GM12878 (cell line): ENCODE measurements around the gene DCST1. TPM values are rescaled to one million over a fixed set of nuclear protein-coding genes. Genes with fewer than 3 reads are reported as not detected.

Source experiments
- ATF7 ChIP-seq: fragments of 450-650 bp; IDR thresholded peaks from 2 replicates; pipeline ENCODE4 v1.6.1; 2016; ENCODE audit warnings: low read depth, mild to moderate bottlenecking
- CBFB ChIP-seq: IDR thresholded peaks from 2 replicates; pipeline ENCODE4 v1.6.1; 2016; ENCODE audit warnings: antibody characterized with exemption, low read depth
- EGR1 ChIP-seq, 2 experiments: IDR thresholded peaks; 1 replicate in 1 of 2; 2 replicates in 1 of 2; pipeline ENCODE4 v1.6.1; 2011 to 2012; ENCODE audit warnings: low read depth in 2 of 2, low read length in 2 of 2, borderline replicate concordance in 1 of 2, mild to moderate bottlenecking in 1 of 2, moderate library complexity in 1 of 2
- FOXM1 ChIP-seq: IDR thresholded peaks from 2 replicates; pipeline ENCODE4 v1.6.1; 2012; ENCODE audit warnings: low read depth, mild to moderate bottlenecking, inconsistent platforms, low read length, moderate library complexity
- IKZF1 ChIP-seq: fragments of 450-650 bp; conservative IDR thresholded peaks from 2 replicates; pipeline ENCODE4 v1.6.1; 2017; ENCODE audit warnings: antibody characterized with exemption, mild to moderate bottlenecking
- IRF5 ChIP-seq: fragments of 450-650 bp; IDR thresholded peaks from 2 replicates; pipeline ENCODE4 v1.6.1; 2017; ENCODE audit warnings: borderline replicate concordance
- MEF2A ChIP-seq: IDR thresholded peaks from 2 replicates; pipeline ENCODE4 v1.6.1; 2011; ENCODE audit warnings: low read depth, mild to moderate bottlenecking, low read length, moderate library complexity; ENCODE audit not compliant: insufficient read depth
- NR2F1 ChIP-seq: fragments of 450-650 bp; conservative IDR thresholded peaks from 2 replicates; pipeline ENCODE4 v1.6.1; 2017; ENCODE audit warnings: mild to moderate bottlenecking
- POLR2A ChIP-seq: IDR thresholded peaks from 2 replicates; pipeline ENCODE4 v1.6.1; 2011; ENCODE audit warnings: low read depth, mild to moderate bottlenecking, low read length
- RELA ChIP-seq: fragments of 450-650 bp; IDR thresholded peaks from 2 replicates; pipeline ENCODE4 v1.8.0; 2014; ENCODE audit warnings: borderline replicate concordance; ENCODE audit not compliant: partially characterized antibody
- SKIL ChIP-seq: fragments of 450-650 bp; IDR thresholded peaks from 2 replicates; pipeline ENCODE4 v1.6.1; 2017; ENCODE audit warnings: mild to moderate bottlenecking, low read depth, inconsistent platforms; ENCODE audit not compliant: poor library complexity, severe bottlenecking
- SMARCA5 ChIP-seq: fragments of 450-650 bp; IDR thresholded peaks from 2 replicates; pipeline ENCODE4 v1.6.1; 2017; ENCODE audit warnings: mild to moderate bottlenecking
- STAT1 ChIP-seq: fragments of 450-650 bp; conservative IDR thresholded peaks from 2 replicates; pipeline ENCODE4 v1.6.1; 2014; ENCODE audit warnings: antibody characterized with exemption, mild to moderate bottlenecking
- TCF12 ChIP-seq: IDR thresholded peaks from 2 replicates; pipeline ENCODE4 v1.6.1; 2011; ENCODE audit warnings: low read depth, mild to moderate bottlenecking, low read length
- ZNF217 ChIP-seq: fragments of 450-650 bp; IDR thresholded peaks from 2 replicates; pipeline ENCODE4 v1.6.1; 2017; ENCODE audit warnings: antibody characterized with exemption, mild to moderate bottlenecking
- ZSCAN29 ChIP-seq: fragments of 450-650 bp; IDR thresholded peaks from 2 replicates; pipeline ENCODE4 v1.6.1; 2017; ENCODE audit warnings: mild to moderate bottlenecking, moderate library complexity
- ZZZ3 ChIP-seq: IDR thresholded peaks from 2 replicates; pipeline ENCODE4 v1.6.1; 2011; ENCODE audit warnings: low read depth; ENCODE audit not compliant: control insufficient read depth, insufficient read length
- polyA plus RNA-seq, 11 experiments: library from polyadenylated mRNA; depleted of rRNA in 4 of 11; unstranded in 6 of 11; stranded (reverse) in 5 of 11; fragments of >200 nt; fragmentation: Nextera tagmentation in 4 of 11; fragmentation: Illumina TruSeq in 1 of 11; extraction: Ambion mirVana in 4 of 11; extraction: Trizol in 1 of 11; gene quantifications; 1 replicate in 1 of 11; 2 replicates in 10 of 11; pipeline versions ENCODE4 v1.2.1 to v1.2.3, GENCODE V29; 2011 to 2016; ENCODE audit warnings: inconsistent platforms in 2 of 11, missing spikeins in 2 of 11, low read depth in 1 of 11
- total RNA-seq, 4 experiments: library from RNA; depleted of rRNA in 3 of 4; stranded (reverse); fragments of >200 nt in 3 of 4; fragmentation: Illumina TruSeq in 1 of 4; extraction: Trizol in 1 of 4; gene quantifications; 2 replicates each; pipeline versions ENCODE4 v1.2.1 to v1.2.3, GENCODE V29; 2013 to 2021
- TF ChIP-seq, protein P1 (sequence below): fragments of 450-650 bp; IDR thresholded peaks from 2 replicates; pipeline ENCODE4 v1.6.1; 2018; ENCODE audit warnings: mild to moderate bottlenecking, low read depth, moderate library complexity; ENCODE audit not compliant: partially characterized antibody
- TF ChIP-seq, protein P2 (sequence below): fragments of 450-650 bp; IDR thresholded peaks from 2 replicates; pipeline ENCODE4 v1.6.1; 2018; ENCODE audit warnings: borderline replicate concordance, mild to moderate bottlenecking; ENCODE audit not compliant: partially characterized antibody
- TF ChIP-seq, protein P3 (sequence below): fragments of 450-650 bp; IDR thresholded peaks from 2 replicates; pipeline ENCODE4 v1.6.1; 2017; ENCODE audit warnings: low read depth, mild to moderate bottlenecking, moderate library complexity

Gene DCST1
- total and polyA plus RNA-seq, 10 of the 15 experiments (the other 5 are each of a cell fraction or from before 2014, with no cell fraction given), result not detected

- TF ChIP-seq SKIL, result peak; percentile 50
- TF ChIP-seq ZNF217, result peak; percentile 65; the same call in 1 of the 2 replicates
- TF ChIP-seq CBFB, result 0 out of 2 replicates have a peak, but pooled peaks have one; percentile 62
- TF ChIP-seq ZSCAN29, result peak; percentile 97
- peak; percentile 85 for TF ChIP-seq IKZF1
- TF ChIP-seq FOXM1, result no peak
- TF ChIP-seq ATF7, result peak; percentile 51
- no peak for TF ChIP-seq IRF5
- TF ChIP-seq RELA, result peak; percentile 83
- TF ChIP-seq, protein P1, sequence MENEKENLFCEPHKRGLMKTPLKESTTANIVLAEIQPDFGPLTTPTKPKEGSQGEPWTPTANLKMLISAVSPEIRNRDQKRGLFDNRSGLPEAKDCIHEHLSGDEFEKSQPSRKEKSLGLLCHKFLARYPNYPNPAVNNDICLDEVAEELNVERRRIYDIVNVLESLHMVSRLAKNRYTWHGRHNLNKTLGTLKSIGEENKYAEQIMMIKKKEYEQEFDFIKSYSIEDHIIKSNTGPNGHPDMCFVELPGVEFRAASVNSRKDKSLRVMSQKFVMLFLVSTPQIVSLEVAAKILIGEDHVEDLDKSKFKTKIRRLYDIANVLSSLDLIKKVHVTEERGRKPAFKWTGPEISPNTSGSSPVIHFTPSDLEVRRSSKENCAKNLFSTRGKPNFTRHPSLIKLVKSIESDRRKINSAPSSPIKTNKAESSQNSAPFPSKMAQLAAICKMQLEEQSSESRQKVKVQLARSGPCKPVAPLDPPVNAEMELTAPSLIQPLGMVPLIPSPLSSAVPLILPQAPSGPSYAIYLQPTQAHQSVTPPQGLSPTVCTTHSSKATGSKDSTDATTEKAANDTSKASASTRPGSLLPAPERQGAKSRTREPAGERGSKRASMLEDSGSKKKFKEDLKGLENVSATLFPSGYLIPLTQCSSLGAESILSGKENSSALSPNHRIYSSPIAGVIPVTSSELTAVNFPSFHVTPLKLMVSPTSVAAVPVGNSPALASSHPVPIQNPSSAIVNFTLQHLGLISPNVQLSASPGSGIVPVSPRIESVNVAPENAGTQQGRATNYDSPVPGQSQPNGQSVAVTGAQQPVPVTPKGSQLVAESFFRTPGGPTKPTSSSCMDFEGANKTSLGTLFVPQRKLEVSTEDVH, result peak; percentile 38
- TF ChIP-seq, protein P2, sequence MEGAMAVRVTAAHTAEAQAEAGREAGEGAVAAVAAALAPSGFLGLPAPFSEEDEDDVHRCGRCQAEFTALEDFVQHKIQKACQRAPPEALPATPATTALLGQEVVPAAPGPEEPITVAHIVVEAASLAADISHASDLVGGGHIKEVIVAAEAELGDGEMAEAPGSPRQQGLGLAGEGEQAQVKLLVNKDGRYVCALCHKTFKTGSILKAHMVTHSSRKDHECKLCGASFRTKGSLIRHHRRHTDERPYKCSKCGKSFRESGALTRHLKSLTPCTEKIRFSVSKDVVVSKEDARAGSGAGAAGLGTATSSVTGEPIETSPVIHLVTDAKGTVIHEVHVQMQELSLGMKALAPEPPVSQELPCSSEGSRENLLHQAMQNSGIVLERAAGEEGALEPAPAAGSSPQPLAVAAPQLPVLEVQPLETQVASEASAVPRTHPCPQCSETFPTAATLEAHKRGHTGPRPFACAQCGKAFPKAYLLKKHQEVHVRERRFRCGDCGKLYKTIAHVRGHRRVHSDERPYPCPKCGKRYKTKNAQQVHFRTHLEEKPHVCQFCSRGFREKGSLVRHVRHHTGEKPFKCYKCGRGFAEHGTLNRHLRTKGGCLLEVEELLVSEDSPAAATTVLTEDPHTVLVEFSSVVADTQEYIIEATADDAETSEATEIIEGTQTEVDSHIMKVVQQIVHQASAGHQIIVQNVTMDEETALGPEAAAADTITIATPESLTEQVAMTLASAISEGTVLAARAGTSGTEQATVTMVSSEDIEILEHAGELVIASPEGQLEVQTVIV, result peak; percentile 93
- peak; percentile 92; the same call in 1 of the 2 replicates for TF ChIP-seq STAT1
- 0 out of 2 replicates have a peak, but pooled peaks have one; percentile 24 for TF ChIP-seq MEF2A
- TF ChIP-seq SMARCA5, result peak; percentile 61; the same call in 1 of the 2 replicates
- peak in 1 of 2 experiments; percentile 62; a peak in 1 of 3 replicates for TF ChIP-seq EGR1 (IDR thresholded peaks at IDR 0.05; ENCODE audit: borderline replicate concordance in 1 of 2, low read depth in 2 of 2, low read length in 2 of 2)
- peak; percentile 93 for TF ChIP-seq NR2F1
- TF ChIP-seq, protein P3, sequence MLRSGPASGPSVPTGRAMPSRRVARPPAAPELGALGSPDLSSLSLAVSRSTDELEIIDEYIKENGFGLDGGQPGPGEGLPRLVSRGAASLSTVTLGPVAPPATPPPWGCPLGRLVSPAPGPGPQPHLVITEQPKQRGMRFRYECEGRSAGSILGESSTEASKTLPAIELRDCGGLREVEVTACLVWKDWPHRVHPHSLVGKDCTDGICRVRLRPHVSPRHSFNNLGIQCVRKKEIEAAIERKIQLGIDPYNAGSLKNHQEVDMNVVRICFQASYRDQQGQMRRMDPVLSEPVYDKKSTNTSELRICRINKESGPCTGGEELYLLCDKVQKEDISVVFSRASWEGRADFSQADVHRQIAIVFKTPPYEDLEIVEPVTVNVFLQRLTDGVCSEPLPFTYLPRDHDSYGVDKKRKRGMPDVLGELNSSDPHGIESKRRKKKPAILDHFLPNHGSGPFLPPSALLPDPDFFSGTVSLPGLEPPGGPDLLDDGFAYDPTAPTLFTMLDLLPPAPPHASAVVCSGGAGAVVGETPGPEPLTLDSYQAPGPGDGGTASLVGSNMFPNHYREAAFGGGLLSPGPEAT, result peak; percentile 100
- peak; percentile 63; the same call in 1 of the 2 replicates for TF ChIP-seq POLR2A
- TF ChIP-seq ZZZ3, result no peak
- TF ChIP-seq TCF12, result peak; percentile 48; the same call in 1 of the 2 replicates
Measured at GRCh38 chr1:155000726-155001424, 32.7 kb upstream of the DCST1 start (continued).
